ENCODE results near the gene TRMO.

DNA sequence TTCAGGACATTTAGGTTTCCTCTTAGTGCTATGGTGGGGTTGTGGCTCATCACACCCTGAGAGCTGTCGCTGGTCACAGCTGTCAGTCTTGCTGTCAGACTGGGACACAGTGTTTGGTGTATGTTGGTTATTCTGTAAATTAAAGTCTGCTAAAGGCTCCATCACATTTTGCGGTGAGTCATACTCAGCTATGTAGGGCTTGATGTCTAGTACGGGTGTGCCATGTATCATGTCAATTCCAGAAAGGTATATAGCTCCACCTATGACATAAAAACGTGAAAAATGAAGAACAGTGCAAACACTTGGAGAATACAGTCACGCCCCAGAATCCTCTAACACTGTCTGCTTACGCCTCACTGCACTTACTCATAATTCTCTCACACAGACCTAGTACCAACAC, 11.9 kb downstream of the TRMO start:
- no peak for TF ChIP-seq FOXM1 (IDR thresholded peaks at IDR 0.05; ENCODE audit: borderline replicate concordance)
- TF ChIP-seq, protein P1, sequence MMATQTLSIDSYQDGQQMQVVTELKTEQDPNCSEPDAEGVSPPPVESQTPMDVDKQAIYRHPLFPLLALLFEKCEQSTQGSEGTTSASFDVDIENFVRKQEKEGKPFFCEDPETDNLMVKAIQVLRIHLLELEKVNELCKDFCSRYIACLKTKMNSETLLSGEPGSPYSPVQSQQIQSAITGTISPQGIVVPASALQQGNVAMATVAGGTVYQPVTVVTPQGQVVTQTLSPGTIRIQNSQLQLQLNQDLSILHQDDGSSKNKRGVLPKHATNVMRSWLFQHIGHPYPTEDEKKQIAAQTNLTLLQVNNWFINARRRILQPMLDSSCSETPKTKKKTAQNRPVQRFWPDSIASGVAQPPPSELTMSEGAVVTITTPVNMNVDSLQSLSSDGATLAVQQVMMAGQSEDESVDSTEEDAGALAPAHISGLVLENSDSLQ (IDR thresholded peaks at IDR 0.05) = no peak
- no peak for TF ChIP-seq ZNF384 (IDR thresholded peaks at IDR 0.05)
- no peak for TF ChIP-seq CTBP1 (IDR thresholded peaks at IDR 0.05; ENCODE audit: borderline replicate concordance)
- TF ChIP-seq BHLHE40 (IDR thresholded peaks at IDR 0.05; ENCODE audit: borderline replicate concordance) = no peak
- TF ChIP-seq NFRKB (IDR thresholded peaks at IDR 0.05) = no peak
- no peak for TF ChIP-seq FOXA1 (IDR thresholded peaks at IDR 0.05)
- TF ChIP-seq SP1 (IDR thresholded peaks at IDR 0.05) = no peak
- TF ChIP-seq ELF4 (IDR thresholded peaks at IDR 0.05) = no peak
- TF ChIP-seq L3MBTL2 (conservative IDR thresholded peaks at IDR 0.05) = no peak
- TF ChIP-seq FOXK2 (IDR thresholded peaks at IDR 0.05) = no peak
- no peak for TF ChIP-seq TARDBP (IDR thresholded peaks at IDR 0.05)
- TF ChIP-seq HDGF (IDR thresholded peaks at IDR 0.05; ENCODE audit: borderline replicate concordance) = no peak

Data from HEK293T (cell line).